Forelimb muscle (tissue), 1 donor: Measurements from ENCODE around the gene CHPF2. TPM values are rescaled to one million over a fixed set of nuclear protein-coding genes. Genes with fewer than 3 reads are reported as not detected.

Source experiments
- DNase-seq: peaks from one replicate; pipeline ENCODE4 v3.0.0-alpha.2; 2013; ENCODE audit warnings: low read depth
- polyA plus RNA-seq: library from polyadenylated mRNA; unstranded; fragments of 120-200 nt; gene quantifications from one replicate; pipeline ENCODE4 v1.2.1, GENCODE V29; 2013; ENCODE audit not compliant: insufficient read length

CHPF2 gene
- polyA plus RNA-seq, 1 donor: 20.2 TPM

- no peak for DNase-seq
Observed at GRCh38 chr7:151235091-151235787, 3.0 kb downstream of the CHPF2 start.

- DNase-seq: no peak
Observed at GRCh38 chr7:151236406-151236805, 4.1 kb downstream of the CHPF2 start.

GRCh38 chr7:151237244-151238189 lies 5.2 kb downstream of the CHPF2 start:
- no peak for DNase-seq

- no peak for DNase-seq
Observed at GRCh38 chr7:151238190-151238810, 6.0 kb downstream of the CHPF2 start.

- no peak for DNase-seq
Observed at GRCh38 chr7:151238924-151239836, 6.9 kb downstream of the CHPF2 start.

GRCh38 chr7:151239837-151240459 lies 7.7 kb downstream of the CHPF2 start:
- no peak for DNase-seq

- no peak for DNase-seq
Observed at GRCh38 chr7:151240536-151240935, 8.3 kb downstream of the CHPF2 start.

- DNase-seq: no peak
Observed at GRCh38 chr7:151240942-151241754, 8.9 kb downstream of the CHPF2 start.

- DNase-seq: no peak
Observed at GRCh38 chr7:151241755-151242096, 9.4 kb downstream of the CHPF2 start.

GRCh38 chr7:151242159-151243044 lies 10.1 kb downstream of the CHPF2 start:
- no peak for DNase-seq

- DNase-seq: no peak
Observed at GRCh38 chr7:151243045-151243349, 10.7 kb downstream of the CHPF2 start.

- no peak for DNase-seq
Observed at GRCh38 chr7:151243408-151244195, 11.3 kb downstream of the CHPF2 start.

GRCh38 chr7:151244196-151244840 lies 12.0 kb downstream of the CHPF2 start:
- no peak for DNase-seq

- DNase-seq: no peak
Observed at GRCh38 chr7:151244841-151245346, 12.6 kb downstream of the CHPF2 start.

- no peak for DNase-seq
Observed at GRCh38 chr7:151245360-151246101, 13.2 kb downstream of the CHPF2 start.

- no peak for DNase-seq
Observed at GRCh38 chr7:151246102-151246850, 14.0 kb downstream of the CHPF2 start.
